Stimulated activated naive CD8-positive, alpha-beta T cell treated with anti-CD3 and anti-CD28 coated beads, Interleukin-15, amount 100 ng/mL, for 72 hours (primary cell): ENCODE data around the gene STUM.

Source experiments
- ATAC-seq: fragments of 150-1000 bp; cut with Tn5 transposase; 2 replicates; pipeline ENCODE4 v1.10.0; 2021; ENCODE audit warnings: mild to moderate bottlenecking, moderate library complexity
- DNase-seq, 2 donors: peaks; one replicate each; pipeline ENCODE4 v3.0.0; 2021 to 2022
- H3K27ac Mint-ChIP-seq, 2 donors: one replicate each; pipeline ENCODE4 v1.8.0; 2022; ENCODE audit warnings: mild to moderate bottlenecking in 2 of 2, mixed read lengths in 2 of 2, moderate library complexity in 2 of 2
- H3K27me3 Mint-ChIP-seq: one replicate; pipeline ENCODE4 v1.8.0; 2022; ENCODE audit warnings: mixed read lengths
- H3K4me1 Mint-ChIP-seq: one replicate; pipeline ENCODE4 v1.8.0; 2022; ENCODE audit warnings: mild to moderate bottlenecking, mixed read lengths
- H3K4me3 Mint-ChIP-seq, 2 donors: one replicate each; pipeline ENCODE4 v1.8.0; 2022; ENCODE audit warnings: mild to moderate bottlenecking in 2 of 2, mixed read lengths in 2 of 2, moderate library complexity in 1 of 2
- H3K9me3 Mint-ChIP-seq, 2 donors: one replicate each; pipeline ENCODE4 v1.8.0; 2022; ENCODE audit warnings: mixed read lengths in 2 of 2

Gene STUM

GRCh38 chr1:226568077-226568831 lies 19.7 kb downstream of the STUM start:
- ATAC-seq = peak; percentile 33
- Mint-ChIP-seq H3K27ac (no peak overlapping the region), H3K4me1 (no peaks in the 10 kb centered on the region), H3K27me3 (peaks cover 9% of the 10 kb centered on the region), H3K9me3 (no peaks in the 10 kb centered on the region), H3K4me3 (no peak overlapping the region)
- DNase-seq = no peak

GRCh38 chr1:226568975-226569741 lies 20.6 kb downstream of the STUM start:
- Mint-ChIP-seq H3K9me3 (no peaks in the 10 kb centered on the region), H3K27ac (no peak overlapping the region), H3K27me3 (peaks cover 9% of the 10 kb centered on the region), H3K4me3 (no peak overlapping the region), H3K4me1 (no peaks in the 10 kb centered on the region)
- ATAC-seq (no peak), DNase-seq (no peak)

- ATAC-seq = peak; percentile 84
- H3K27me3 Mint-ChIP-seq = peaks cover 9% of the 10 kb centered on the region
- no peak overlapping the region for H3K27ac Mint-ChIP-seq
- peak; percentile 21 to 32 for DNase-seq
- no peak overlapping the region for H3K4me3 Mint-ChIP-seq
- no peaks in the 10 kb centered on the region for H3K4me1 Mint-ChIP-seq
- H3K9me3 Mint-ChIP-seq = no peaks in the 10 kb centered on the region
Measured at GRCh38 chr1:226569879-226570547, 21.4 kb downstream of the STUM start.

- peak overlapping the region in 1 of 2 donors; percentile 12 for H3K27ac Mint-ChIP-seq
- H3K4me1 Mint-ChIP-seq = no peaks in the 10 kb centered on the region
- H3K27me3 Mint-ChIP-seq = peaks cover 9% of the 10 kb centered on the region
Measured at GRCh38 chr1:226571893-226572292, 23.3 kb downstream of the STUM start.

GRCh38 chr1:226572325-226572726 lies 23.8 kb downstream of the STUM start:
- no peaks in the 10 kb centered on the region for H3K9me3 Mint-ChIP-seq
- H3K4me3 Mint-ChIP-seq = no peak overlapping the region
- DNase-seq (no peak), ATAC-seq (no peak)
- no peak overlapping the region for H3K27ac Mint-ChIP-seq
- no peaks in the 10 kb centered on the region for H3K4me1 Mint-ChIP-seq
- peaks cover 9% of the 10 kb centered on the region for H3K27me3 Mint-ChIP-seq

More at GRCh38 chr1:226571893-226572292, 23.3 kb downstream of the STUM start:
- H3K4me3 Mint-ChIP-seq = no peak overlapping the region
- no peaks in the 10 kb centered on the region for H3K9me3 Mint-ChIP-seq
- DNase-seq (no peak), ATAC-seq (no peak)

GRCh38 chr1:226574044-226574443 lies 25.5 kb downstream of the STUM start:
- H3K27ac Mint-ChIP-seq = no peak overlapping the region
- H3K27me3 Mint-ChIP-seq = no peaks in the 10 kb centered on the region
- no peak for DNase-seq
- no peak for ATAC-seq
- H3K9me3 Mint-ChIP-seq = no peaks in the 10 kb centered on the region
- no peak overlapping the region for H3K4me3 Mint-ChIP-seq
- no peaks in the 10 kb centered on the region for H3K4me1 Mint-ChIP-seq

GRCh38 chr1:226574591-226575435 lies 26.2 kb downstream of the STUM start:
- Mint-ChIP-seq H3K9me3 (no peaks in the 10 kb centered on the region), H3K4me1 (no peaks in the 10 kb centered on the region), H3K4me3 (no peak overlapping the region), H3K27me3 (no peaks in the 10 kb centered on the region), H3K27ac (no peak overlapping the region)
- ATAC-seq (no peak), DNase-seq (no peak)

GRCh38 chr1:226575436-226575720 lies 26.8 kb downstream of the STUM start:
- Mint-ChIP-seq H3K27ac (peak overlapping the region in 1 of 2 donors; percentile 40), H3K27me3 (no peaks in the 10 kb centered on the region), H3K9me3 (no peaks in the 10 kb centered on the region), H3K4me1 (no peaks in the 10 kb centered on the region), H3K4me3 (no peak overlapping the region)
- ATAC-seq = no peak
- DNase-seq = no peak

GRCh38 chr1:226575739-226576378 lies 27.3 kb downstream of the STUM start:
- Mint-ChIP-seq H3K27me3 (no peaks in the 10 kb centered on the region), H3K27ac (no peak overlapping the region), H3K4me3 (no peak overlapping the region), H3K9me3 (no peaks in the 10 kb centered on the region), H3K4me1 (no peaks in the 10 kb centered on the region)
- no peak for ATAC-seq
- DNase-seq = no peak

- no peaks in the 10 kb centered on the region for H3K9me3 Mint-ChIP-seq
Measured at GRCh38 chr1:226576601-226577000, 28.0 kb downstream of the STUM start.

GRCh38 chr1:226577401-226578180 lies 29.0 kb downstream of the STUM start:
- H3K4me3 Mint-ChIP-seq = no peak overlapping the region
- no peaks in the 10 kb centered on the region for H3K9me3 Mint-ChIP-seq
- H3K27ac Mint-ChIP-seq = no peak overlapping the region
- DNase-seq = no peak
- no peaks in the 10 kb centered on the region for H3K4me1 Mint-ChIP-seq
- H3K27me3 Mint-ChIP-seq = no peaks in the 10 kb centered on the region
- no peak for ATAC-seq

More at GRCh38 chr1:226576601-226577000, 28.0 kb downstream of the STUM start:
- H3K4me3 Mint-ChIP-seq = no peak overlapping the region
- H3K27ac Mint-ChIP-seq = no peak overlapping the region
- ATAC-seq (no peak), DNase-seq (no peak)
- H3K27me3 Mint-ChIP-seq = no peaks in the 10 kb centered on the region
- H3K4me1 Mint-ChIP-seq = no peaks in the 10 kb centered on the region

- Mint-ChIP-seq H3K27ac (no peak overlapping the region), H3K4me1 (no peaks in the 10 kb centered on the region), H3K9me3 (no peaks in the 10 kb centered on the region), H3K4me3 (no peak overlapping the region), H3K27me3 (no peaks in the 10 kb centered on the region)
- ATAC-seq (no peak), DNase-seq (no peak)
Measured at GRCh38 chr1:226578946-226579578, 30.5 kb downstream of the STUM start.

GRCh38 chr1:226579781-226580323 lies 31.3 kb downstream of the STUM start:
- ATAC-seq = no peak
- H3K4me1 Mint-ChIP-seq = no peaks in the 10 kb centered on the region
- H3K27ac Mint-ChIP-seq = no peak overlapping the region
- DNase-seq = no peak
- no peak overlapping the region for H3K4me3 Mint-ChIP-seq
- H3K9me3 Mint-ChIP-seq = no peaks in the 10 kb centered on the region
- H3K27me3 Mint-ChIP-seq = no peaks in the 10 kb centered on the region
